GM21723 (cell line): Measurements from ENCODE around the gene PRPF6.
"Not testable (repeated sequence)": the region's sequence is repeated elsewhere in the genome, so short reads cannot be mapped to it uniquely, and the experiment has no call there.

Experiments used
- ATAC-seq: cut with Tn5 transposase; IDR thresholded peaks from one replicate; pipeline ENCODE4 v1.9.1; 2021; ENCODE audit warnings: mild to moderate bottlenecking, moderate library complexity; ENCODE audit not compliant: unreplicated experiment

PRPF6 gene

DNA sequence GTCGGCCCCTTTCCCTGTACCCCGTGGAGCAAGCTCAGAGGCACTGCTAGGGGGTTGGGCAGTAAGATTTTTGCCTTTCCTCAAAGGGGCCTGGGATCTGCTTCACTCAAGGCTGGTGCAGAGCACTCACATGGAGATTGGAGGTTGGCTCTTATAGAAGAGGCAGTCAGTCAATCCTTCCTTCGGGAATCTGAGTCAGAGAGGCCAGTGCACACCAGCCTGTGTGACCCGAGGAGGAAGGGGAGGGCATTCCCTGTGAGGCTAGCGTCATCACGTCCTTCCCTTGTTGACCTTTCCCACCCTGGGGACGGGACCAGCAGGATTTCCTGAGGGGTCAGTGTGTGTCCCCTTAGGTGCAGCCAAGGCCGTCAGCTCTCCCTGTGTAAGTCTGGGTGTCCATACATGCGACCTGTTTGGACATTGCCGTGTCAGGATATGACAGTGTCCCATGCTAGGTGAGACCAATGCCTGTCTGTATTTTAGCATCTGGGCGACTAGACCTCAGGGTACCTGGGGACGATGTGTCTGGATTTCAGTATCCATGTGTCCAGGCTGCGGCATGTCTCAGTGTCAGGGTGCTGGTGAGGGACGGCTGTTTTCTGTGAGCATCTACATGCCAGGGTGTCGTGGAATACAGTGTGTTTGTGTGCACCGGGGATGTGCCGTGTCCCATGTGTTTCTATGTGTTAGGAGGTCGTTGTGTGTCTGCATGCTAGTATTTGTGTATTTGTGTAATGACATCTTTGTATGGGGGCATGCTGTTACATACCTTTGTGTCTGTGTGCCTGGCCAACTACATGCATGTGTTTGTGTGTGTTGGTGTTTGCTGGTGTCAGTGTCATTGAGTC lies 8.4 kb upstream of the PRPF6 start:
- ATAC-seq = no peak

DNA sequence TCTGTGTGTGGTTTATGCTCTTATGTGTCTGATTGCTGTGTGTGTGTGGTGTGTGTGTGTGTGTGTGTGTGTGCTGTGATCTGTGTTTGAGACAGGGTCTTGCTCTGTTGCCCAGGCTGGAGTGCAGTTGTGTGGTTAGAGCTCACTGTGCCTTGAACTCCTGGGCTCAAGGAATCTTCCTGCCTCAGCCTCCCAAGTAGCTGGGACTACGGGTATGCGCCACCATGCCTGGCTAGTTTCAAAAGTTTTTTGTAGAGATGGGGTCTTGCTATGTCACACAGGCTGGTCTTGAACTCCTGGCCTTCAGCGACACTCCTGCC lies 7.8 kb upstream of the PRPF6 start:
- no peak for ATAC-seq

DNA sequence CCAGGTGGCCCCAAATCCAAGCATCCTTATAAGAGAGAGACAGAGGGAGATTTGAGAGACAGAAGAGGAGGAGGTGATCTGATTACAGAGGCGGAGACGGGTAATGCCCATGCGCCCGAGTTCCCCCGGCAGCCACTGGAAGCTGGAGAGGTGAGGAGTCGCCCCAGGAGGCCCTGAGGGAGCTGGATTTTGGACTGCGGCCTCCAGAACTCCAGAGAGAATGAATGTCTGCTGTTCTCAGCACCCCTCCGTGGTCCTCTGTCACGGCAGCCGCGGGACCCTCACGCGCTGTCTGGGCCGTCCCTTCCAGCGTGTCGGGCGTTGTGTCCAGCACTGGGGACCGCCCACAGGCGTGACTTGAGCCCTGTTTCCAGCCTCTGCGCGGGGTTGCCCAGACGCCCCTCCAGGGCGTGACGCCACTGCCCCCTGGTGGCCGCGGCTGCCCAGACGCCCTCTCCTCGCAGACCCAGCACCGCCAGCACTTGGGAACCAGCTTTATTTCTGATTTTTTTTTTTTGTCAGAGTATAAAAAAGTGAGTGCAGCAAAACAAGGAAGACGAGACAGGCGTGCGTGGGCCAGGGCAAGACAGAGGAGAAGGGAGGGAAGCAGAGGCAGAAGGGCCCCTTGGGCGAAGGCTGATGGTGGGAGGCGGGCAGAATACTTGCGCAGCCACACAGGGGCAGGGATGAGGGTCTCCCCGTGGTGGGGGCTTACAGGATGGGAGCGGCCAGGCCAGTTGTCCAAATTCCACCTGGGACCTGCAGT lies 7.1 kb upstream of the PRPF6 start:
- no peak for ATAC-seq

DNA sequence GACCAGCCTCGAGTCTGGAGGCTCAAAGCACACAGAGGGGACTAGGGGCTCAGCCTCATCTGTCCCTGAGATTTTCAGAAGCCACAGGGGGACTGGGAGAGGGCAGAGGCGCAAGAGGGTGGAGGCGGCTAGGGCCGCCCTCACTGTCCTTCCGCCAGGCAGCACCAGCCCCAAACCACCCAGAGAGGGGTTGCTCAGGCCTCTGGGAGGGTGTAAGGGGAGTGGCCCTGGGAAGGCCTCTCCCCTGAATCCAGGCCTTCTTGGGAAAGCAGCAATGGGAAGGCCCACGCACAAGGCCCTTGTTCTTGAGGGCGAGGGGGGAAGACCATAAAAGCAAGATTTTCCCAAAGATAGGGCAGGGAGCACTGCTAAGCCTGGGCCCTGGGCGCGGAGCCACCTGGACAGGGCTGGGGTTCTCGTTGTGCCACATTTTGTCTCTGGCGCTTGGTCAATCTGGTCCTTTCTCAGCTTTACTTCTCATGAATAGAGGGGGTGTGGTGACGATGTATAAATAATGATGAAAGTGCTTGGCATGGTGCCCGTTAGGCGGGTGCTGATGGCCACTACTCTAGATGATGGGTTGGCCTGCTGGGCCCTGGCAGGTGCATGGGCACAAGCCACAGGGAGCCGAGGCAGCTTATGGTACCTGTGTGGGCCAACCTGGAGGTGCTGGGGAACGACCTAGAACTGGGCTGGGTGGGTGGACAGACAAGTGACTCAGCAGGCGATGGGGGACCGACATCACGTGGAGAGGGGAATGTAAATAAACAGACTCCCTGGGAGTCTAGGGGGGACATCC lies 6.3 kb upstream of the PRPF6 start:
- ATAC-seq = no peak

DNA sequence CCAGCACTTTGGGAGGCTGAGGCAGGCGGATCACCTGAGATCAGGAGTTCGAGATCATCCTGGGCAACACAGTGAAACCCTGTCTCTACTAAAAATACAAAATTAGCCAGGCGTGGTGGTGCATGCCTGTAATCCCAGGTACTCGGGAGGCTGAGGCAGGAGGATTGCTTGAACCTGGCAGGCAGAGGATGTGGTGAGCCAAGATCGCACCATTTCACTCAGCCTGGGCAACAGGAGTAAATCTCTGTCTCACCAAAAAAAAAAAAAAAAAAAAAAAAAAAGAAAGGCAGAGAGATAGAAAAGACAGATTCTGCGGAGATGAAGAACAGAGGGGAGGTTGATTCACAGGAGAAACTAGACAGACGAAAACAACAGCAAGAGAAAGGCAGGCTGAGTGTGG lies 4.4 kb upstream of the PRPF6 start:
- ATAC-seq = not testable (repeated sequence)

DNA sequence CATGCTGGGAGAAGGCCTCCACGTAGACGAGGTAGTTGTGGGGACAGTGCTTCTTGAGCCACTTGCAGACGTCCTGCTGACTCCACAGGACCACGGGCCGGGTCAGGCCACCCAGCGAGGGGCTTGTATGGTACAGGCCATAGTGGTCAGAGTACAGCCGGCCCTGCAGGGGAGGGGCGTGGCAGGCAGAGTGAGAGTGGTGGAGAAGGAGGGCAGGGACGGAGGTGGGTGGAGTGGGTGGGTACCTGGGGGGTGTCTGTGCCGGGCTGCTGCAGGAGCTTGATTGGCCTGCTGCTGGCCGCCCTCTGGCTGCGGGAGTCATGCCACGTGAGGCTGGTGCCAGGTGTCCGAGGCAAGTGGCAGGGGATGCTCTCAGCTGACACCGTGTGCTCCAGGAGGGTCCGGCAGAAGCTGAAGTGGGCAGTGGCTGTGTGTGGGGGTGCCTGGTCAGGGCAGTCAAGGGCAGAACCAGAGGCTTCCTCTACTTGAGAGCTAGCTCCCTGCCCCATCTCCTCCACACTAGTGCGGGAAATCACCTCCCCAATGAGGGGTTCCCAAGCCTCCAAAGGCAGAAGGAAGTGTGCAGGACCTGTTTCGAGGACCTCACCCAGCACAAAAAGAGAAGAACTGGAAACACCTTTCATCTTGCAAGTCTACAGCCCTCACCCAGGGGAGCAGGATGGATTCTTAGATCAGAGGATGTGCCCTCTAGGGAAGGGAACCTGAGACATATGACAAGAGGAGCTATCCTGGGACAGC lies 3.8 kb upstream of the PRPF6 start:
- no peak for ATAC-seq

DNA sequence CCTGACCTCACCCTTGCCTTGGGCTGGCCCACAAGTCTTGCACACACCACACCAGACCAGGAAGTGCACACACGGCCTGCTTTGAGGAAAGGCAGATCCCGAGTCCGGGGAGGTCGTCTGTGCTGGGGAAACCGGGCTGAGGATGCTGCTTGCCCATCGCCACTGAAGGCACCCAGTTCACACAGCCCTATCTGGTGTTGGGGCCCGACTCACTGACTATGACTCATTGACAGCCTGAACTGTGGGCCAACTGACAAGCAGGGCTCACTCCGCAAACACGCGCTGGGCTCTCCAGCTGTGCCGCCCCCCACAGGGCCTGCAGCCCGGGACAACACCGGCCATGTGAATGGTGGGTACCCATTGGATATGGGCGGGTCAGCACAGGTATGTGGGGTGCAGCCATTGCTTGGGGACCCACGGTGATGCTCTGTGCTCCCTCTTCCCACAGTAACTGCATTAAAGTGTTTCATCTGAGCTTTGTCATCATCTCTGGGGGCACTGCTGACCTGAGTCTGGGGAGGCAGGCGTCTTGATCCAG lies 3.1 kb upstream of the PRPF6 start:
- no peak for ATAC-seq

DNA sequence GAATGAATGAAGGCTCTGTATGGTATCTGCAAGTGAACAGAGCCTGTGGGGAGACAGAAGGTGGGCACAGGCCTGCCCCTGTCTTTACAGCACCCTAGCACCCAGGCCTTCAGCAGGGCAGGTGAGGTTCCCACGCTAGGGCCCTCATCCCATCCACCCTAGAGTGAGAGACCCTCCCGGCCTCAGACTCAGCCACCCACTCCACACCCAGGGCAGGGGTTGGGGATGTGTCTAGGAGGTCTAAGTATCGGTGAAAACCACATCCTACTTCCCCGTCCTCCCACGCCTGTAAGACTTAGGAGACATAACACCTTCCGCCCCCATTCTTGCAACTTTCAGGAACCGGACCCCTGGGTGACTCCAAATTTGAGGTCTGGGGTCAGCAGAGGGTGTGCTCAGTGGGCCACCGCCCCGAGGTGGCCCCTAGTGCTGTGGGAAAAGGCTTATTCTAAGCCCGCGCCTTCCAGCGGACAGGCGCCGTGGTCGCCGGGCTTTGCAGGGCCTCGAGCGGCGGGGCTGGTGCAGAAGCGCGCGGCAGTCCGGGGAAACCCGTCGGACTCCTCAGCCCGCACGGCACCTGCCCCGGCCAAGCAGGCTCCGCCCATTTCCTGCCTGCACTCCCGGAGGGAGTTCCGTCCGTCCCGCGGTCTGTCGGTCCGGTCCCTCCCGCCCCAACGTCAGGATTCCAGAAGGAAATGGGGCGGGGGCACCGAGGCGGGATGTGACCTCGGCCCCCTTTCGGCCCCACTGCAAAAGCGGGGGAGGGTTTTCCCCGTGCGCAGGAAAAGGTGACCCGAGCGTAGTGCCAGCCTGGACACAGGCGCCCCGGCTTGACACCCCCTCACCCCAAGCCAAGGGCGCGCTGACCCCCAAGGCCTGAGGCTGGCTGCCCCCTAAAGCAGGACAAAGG lies 2.4 kb upstream of the PRPF6 start:
- ATAC-seq = peak; percentile 36

DNA sequence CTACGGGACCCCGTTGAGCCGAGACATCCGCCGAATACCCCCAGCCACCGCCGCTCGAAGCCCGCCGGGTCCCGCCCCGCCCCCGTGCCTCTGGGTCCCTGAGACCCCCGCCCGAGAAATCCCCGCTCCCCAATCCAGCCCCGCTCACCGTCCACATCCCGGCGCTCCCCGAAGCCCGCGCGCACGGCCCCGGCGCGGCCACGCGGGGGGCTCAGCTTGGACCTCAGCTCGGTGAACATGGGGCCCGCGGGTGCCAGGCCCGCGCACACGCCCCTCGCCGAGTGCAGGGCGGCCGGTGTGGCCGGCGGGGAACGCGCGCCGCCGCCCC lies 1.7 kb upstream of the PRPF6 start:
- ATAC-seq = no peak

DNA sequence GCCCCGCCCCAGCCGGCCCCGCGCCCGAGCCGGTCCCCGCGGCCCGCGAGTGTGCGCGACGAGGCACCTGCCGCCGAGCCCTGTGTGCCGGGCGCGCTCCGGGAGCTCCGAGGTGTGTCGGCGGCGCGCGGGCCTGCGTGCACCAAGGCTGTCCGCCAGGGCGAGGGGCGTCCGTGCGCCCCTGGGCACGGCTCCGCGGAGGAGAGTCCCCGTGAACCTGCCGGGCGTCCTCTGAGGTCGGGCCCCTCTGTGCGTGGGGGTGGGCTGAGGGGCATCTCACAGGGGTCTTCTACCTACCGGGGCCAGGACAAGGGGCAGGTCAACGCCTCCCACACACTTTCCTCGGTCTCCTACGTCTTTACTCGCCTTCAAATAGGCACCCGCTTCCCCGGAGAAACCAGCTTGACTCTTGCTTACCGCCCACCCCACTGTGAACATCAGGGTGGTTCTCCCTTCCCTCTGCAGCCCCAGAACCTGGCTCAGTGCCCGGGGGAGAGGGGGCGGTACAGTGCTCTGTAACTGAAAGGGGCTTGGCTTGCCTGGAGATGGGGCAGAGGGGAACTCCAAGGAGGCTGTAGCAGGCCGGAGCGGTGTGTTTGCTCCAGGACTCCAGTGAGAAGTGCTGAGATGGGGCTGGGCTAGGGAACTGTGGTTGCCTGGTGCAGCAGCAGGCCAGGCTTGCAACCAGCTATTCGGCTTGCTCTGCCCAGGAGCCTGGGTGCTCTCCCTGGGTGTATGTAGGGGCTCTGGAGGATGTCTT lies 1.2 kb upstream of the PRPF6 start, which contains the start of gene SAMD10:
SAMD10 (minus strand) TSS at position 86 of the 760 bp plus-strand sequence. CDS start 175 bp downstream, outside the sequence.
- peak; percentile 37 for ATAC-seq

DNA sequence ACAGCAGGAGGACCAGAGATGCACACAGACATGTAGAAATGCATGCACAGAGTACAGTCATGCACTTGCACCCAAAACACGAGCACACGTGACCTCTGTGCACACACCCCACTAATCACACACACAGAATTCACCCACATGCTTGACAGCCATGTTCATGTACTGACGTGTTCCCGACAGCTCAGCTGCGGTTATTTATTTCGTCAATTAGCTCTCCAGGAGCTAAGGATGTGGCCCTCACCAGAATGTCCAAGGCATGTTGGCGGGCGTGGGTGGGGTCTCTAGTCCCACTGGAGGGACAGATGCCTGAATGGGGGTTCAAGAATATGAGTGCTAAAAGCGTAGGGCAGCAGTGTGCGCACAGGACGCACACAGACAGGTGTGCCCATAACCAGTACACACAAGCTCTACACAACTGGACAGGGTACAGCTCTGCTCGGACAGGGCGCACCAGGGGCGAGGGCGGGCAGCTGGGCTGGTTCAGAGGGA lies 571 bp upstream of the PRPF6 start:
- ATAC-seq = peak; percentile 6

DNA sequence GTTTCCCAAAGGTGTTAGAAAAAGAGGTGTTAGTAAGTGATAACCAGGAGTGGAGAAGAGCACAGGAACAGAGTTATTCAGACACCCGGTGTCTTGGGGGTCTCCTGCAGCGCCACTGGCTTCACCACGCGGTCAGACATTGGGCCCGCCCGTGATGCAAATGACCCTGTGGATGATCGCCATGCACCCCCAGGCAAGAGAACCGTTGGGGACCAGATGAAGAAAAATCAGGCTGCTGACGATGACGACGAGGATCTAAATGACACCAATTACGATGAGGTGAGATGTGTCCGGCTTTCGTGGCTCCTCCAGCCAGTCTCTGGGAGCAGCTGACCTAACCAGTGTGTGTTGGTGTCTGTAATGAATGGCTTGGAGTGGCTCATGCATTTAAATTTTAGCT lies 2.0 kb downstream of the PRPF6 start:
- no peak for ATAC-seq

DNA sequence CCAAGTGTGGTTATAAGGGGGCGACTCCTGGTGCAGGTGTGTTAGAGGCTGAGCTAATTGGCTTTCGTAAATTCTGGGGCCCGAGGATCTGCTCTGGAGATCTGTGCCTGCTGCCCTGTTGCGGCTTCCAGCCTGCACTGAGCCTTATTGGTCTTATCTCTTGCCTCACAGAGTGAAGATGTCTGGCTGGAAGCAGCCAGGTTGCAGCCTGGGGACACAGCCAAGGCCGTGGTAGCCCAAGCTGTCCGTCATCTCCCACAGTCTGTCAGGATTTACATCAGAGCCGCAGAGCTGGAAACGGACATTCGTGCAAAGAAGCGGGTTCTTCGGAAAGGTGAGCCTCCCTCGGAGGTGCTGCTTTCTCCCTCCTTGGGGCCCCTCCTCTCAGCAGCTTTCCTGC lies 20.0 kb downstream of the PRPF6 start:
- no peak for ATAC-seq

DNA sequence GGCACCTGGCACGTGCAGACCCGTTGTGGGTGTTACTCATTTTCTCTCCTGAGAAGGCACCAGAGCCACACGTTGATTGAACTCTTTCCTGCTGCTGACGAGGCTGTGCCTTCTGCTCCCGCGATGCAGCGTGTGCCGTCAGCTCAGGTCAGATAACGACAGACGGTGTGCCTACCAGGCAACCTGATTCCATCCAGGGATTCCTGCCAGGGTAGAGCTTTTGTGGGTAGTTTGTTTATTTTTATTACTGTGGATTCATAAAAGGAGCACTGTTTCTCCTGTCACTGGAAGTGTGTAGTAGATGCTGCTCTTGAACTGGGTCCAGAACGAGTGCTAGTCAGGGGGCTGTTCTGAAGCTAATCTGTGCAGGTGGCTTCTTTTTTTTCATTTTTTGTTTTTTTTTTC lies 20.7 kb downstream of the PRPF6 start:
- ATAC-seq = no peak

DNA sequence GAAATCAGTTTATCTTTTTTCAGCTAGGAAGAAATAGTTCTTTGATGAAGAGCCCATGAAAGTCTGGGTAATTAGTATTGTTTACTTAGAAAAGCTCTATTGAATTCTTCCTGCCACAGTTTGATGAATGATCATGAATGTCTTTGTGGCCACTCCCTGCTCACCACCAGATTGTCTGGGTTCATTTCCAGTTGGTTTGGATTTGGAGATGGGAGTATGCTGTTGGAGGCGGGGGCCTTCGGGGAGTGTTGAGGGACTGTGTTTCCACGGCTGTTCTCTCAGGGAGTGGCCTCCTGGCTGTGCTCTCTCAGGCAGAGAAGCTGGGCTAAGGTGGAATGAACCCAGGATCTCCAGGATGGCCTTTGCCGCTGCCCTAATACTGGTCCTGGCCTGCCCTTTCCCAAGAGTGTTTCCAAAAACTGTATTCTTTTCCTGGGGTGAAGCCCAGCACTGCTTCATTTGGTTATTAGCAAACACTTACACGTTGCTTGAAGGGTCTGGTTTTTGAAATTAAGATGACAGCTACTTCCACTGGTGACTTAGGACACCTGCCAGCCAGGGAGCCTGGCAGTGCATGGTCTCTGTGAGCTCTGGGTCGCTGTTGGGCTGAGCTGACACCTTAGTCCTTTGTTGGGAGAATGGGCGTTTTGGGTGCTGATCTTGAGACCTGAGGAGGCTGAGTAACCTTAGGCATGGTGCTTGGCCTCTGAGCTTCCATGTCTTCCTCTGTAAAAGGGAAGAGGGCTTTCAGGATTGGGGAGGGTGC lies 23.2 kb downstream of the PRPF6 start:
- no peak for ATAC-seq

DNA sequence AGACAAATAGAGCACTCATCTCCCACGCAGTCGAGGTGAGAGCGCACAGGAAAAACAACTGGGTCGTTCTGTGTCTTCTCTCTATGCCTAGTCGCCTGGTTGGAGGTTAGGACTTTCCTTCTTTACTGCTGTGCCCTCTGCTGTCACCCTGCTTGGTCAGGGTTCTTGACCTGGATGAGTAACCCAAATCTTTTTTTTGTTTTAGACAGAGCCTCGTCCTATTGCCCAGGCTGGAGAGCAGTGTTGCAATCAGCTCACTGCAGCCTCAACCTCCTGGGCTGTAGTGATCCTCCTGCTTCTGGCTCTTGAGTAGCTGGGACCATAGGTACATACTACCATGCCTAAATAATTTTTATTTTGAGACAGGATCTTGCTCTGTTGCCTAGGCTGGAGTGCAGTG lies 24.5 kb downstream of the PRPF6 start:
- no peak for ATAC-seq

DNA sequence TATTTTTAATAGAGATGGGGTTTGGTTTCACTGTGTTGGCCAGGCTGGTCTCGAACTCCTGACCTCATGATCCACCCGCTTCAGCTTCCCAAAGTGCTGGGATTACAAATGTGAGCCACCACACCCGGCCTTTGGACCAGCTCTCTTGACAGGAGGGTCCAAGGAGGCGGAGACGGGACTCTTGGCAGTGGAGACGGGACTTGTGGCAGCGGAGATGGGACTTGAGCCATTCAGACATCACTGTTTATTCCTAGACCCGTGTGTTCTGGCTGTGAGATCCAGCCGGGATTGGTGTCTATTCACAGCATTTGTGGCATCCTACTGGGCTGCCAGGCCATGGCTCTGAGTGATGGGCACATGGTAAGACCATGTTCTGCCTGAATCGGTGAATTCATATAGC lies 25.6 kb downstream of the PRPF6 start:
- no peak for ATAC-seq

DNA sequence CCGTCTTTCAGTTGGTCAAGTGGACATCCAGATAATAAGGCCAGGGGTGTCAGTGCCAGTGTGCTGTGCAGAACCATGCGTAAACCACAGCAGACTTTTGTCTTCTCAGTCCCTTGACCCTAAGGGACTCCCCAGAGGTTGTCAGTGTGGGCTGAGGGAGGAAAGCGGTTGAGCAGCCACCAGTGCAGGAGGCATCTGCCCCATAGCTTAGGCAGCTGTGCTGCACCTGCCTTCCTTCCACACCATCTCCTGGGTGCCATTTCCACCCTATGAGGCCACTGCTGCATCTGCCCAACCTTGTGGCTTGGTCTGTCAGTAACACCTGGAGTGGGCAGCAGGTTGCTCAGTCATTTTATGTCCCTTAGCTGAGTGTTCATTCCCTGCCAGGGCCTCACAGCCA lies 26.0 kb downstream of the PRPF6 start:
- no peak for ATAC-seq
